ENCODE data around the gene FGFRL1.

DNA sequence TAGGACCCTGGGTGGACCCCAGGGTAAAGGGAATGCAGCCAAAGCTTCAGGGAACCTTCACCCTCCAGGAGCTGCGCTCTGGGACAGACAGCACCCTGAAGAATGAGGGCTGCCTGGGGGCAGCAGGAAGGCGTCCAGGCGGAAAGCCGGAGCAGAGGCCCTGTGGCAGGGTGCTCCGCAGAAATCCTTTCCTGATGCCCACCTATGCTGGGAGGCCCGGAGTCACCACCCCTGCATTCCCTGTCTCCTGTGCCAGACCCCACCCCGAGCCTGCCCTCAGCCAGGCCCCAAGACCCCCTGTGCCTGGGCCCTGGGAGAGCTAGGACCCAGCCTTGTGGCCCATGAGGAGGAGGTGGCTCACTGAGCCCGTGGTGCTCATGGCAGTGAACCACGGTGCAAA, 36.8 kb upstream of the FGFRL1 start:
- TF ChIP-seq, protein P1, sequence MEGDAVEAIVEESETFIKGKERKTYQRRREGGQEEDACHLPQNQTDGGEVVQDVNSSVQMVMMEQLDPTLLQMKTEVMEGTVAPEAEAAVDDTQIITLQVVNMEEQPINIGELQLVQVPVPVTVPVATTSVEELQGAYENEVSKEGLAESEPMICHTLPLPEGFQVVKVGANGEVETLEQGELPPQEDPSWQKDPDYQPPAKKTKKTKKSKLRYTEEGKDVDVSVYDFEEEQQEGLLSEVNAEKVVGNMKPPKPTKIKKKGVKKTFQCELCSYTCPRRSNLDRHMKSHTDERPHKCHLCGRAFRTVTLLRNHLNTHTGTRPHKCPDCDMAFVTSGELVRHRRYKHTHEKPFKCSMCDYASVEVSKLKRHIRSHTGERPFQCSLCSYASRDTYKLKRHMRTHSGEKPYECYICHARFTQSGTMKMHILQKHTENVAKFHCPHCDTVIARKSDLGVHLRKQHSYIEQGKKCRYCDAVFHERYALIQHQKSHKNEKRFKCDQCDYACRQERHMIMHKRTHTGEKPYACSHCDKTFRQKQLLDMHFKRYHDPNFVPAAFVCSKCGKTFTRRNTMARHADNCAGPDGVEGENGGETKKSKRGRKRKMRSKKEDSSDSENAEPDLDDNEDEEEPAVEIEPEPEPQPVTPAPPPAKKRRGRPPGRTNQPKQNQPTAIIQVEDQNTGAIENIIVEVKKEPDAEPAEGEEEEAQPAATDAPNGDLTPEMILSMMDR (conservative IDR thresholded peaks at IDR 0.05 in 1 of 2, IDR thresholded peaks at IDR 0.05 in 1 of 2; ENCODE audit: low read depth in 1 of 2, low read length in 2 of 2): no peak
- no peak for TF ChIP-seq EZH2 (IDR thresholded peaks at IDR 0.05; ENCODE audit: low read length, missing control alignments)

Data from fibroblast of lung (primary cell).